ENCODE data around the gene UVSSA. TPM values are rescaled to one million over a fixed set of nuclear protein-coding genes. Genes with fewer than 3 reads are reported as not detected.
"Not testable (repeated sequence)": the region's sequence is repeated elsewhere in the genome, so short reads cannot be mapped to it uniquely, and the experiment has no call there.

The UVSSA gene
- total RNA-seq, 2 experiments from 2014 or later: 22.2 to 22.3 TPM

DNA sequence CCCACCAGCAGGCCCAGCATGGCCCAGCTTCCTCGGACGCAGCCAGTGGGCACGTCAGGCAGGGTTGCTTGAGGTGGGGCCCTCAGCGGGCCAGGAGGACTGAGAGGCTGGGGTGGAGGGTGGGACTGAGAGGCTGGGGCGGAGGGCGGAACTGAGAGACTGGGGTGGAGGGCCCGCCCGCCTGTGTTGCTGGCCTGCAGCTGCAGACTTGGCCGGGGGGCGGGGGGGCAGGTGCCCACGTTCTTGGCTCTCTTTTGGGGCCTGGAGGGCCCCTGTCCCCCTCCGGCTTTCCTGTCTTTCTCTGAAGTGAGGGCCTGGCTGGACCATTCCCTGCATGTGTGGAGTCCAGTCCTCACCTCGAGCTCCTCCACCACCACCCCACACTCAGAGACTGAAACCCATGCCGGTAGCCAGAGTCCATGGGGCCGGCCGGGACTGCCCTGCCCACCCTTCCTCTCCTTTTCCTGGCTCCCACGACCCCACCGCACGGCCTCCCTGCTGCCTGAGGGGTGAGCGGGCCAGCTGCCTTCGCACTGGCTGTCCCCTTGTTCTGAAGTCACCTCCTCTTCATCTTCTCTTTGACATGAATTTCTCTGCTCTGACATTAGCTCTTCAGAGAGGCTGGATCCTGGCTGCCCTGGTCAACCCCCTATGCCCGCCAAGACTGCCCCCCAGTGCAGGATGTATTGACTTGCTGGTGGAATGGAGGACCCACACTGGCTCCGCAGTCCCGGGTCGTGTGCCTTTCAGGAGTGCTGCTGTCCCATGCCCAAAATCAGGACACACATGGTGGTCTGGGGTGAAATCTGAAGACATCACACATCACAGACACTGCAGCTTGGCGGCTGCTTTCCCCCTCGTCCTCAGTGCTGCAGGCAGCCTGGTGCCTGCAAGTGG lies 69.3 kb downstream of the UVSSA start:
- no peak for DNase-seq
- CTCF ChIA-PET: no interaction called here
- H3K4me1 Mint-ChIP-seq: no peaks in the 10 kb centered on the region
- H3K36me3 Mint-ChIP-seq (ENCODE audit: low read depth): no peaks in the 10 kb centered on the region
- no peak overlapping the region for H3K27ac Mint-ChIP-seq
- H3K9me3 Mint-ChIP-seq: no peaks in the 10 kb centered on the region
- peaks cover 7% of the 10 kb centered on the region for H3K27me3 Mint-ChIP-seq
- H3K4me3 Mint-ChIP-seq: no peak overlapping the region
- POLR2A ChIA-PET: no interaction called here

DNA sequence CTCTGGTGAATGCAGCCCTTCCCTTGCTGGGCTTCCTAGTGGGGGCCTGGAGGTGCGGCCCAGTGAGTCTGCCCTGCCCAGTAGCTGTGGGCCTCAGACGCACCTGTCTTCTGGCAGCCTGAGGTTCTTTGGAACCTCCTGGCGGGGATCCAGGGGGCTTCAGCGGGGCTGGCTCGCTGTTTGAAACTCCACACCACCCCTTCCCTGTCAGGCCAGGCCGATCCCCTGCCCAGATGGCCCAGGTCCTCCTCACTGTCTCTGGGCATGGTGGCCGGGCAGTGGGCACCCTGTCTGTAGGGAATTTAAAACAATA lies 69.9 kb downstream of the UVSSA start:
- Mint-ChIP-seq H3K4me1 (no peaks in the 10 kb centered on the region), H3K27ac (no peak overlapping the region)
- no peak for DNase-seq

DNA sequence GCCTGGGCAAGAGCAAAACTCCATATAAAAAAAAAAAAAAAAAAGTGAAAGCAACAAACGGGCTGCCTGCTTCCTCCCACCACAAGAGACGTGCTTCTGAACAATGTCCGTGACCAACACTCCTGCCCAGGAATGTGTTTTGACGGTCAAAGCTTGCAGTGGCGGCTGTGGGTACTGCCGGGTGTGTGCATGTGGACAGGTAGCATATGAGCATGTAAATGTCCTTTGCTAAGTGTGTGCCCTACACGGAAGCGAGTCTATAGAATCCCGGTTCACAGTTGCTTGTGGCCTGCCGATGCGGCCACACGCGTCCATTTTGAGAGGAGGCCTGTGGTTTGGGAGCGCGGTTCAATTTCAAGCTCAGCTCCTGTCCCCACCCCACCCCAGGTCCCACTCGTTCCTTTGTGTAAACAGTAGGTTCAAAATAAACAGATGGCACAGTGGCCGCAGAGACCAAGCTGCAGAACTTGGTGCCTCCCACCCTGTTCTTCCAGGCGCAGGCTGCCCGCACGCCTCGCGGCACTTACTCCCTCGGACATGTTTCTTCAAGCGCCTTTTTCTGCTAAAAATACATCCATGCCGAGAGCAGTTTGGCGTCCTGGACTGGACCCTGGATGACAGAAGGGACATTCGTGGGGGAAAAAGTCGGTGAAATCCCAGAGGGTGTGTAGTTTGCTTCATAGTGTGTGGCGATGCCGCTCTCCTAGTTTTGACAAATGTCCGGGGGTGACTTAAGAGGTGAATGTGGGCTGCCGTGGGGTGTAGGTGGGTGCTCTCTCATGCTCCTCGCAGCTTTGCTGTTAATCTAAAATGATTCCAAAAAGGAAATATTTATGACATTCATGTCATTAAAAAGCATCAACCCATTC lies 70.7 kb downstream of the UVSSA start:
- ChIA-PET CTCF (no interaction called here), POLR2A (no interaction called here)
- Mint-ChIP-seq H3K36me3 (ENCODE audit: low read depth) (no peaks in the 10 kb centered on the region), H3K27me3 (peaks cover 4% of the 10 kb centered on the region), H3K4me3 (no peak overlapping the region), H3K27ac (no peak overlapping the region), H3K9me3 (no peaks in the 10 kb centered on the region), H3K4me1 (no peaks in the 10 kb centered on the region)
- DNase-seq: peak; percentile 5

More for the DNA sequence above, 69.9 kb downstream of the UVSSA start:
- no peaks in the 10 kb centered on the region for H3K9me3 Mint-ChIP-seq
- no peaks in the 10 kb centered on the region for H3K36me3 Mint-ChIP-seq (ENCODE audit: low read depth)
- H3K4me3 Mint-ChIP-seq: no peak overlapping the region
- H3K27me3 Mint-ChIP-seq: peaks cover 4% of the 10 kb centered on the region
- CTCF ChIA-PET: no interaction called here
- POLR2A ChIA-PET: no interaction called here

GRCh38 chr4:1418494-1419285 lies 71.7 kb downstream of the UVSSA start:
- Mint-ChIP-seq H3K27ac (no peak overlapping the region), H3K4me3 (no peak overlapping the region), H3K36me3 (ENCODE audit: low read depth) (no peaks in the 10 kb centered on the region), H3K27me3 (peaks cover 2% of the 10 kb centered on the region), H3K9me3 (no peaks in the 10 kb centered on the region), H3K4me1 (no peaks in the 10 kb centered on the region)
- ChIA-PET POLR2A (no interaction called here), CTCF (no interaction called here)
- peak; percentile 3 for DNase-seq

DNA sequence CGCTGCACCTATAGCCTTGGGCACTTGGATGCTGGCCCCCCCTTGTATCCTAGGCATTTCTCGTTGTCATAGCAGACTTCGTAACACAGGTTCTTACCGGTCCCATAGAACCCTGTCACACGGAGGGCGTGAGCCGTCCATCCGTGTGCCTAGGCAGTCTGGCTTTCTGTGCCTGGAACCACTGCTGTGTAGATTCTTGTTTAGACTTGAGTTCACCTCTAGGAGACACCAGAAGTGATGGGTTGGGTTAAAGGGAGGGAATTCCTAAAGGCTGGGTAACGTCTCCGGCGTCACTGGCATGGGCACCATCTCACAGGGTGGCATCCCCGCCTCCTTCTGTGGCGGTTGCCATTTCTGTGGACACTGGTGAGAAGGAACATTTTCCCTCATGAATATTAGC lies 72.7 kb downstream of the UVSSA start:
- Mint-ChIP-seq H3K4me1 (no peaks in the 10 kb centered on the region), H3K27me3 (peaks cover 2% of the 10 kb centered on the region), H3K27ac (no peak overlapping the region), H3K9me3 (no peaks in the 10 kb centered on the region), H3K4me3 (no peak overlapping the region), H3K36me3 (ENCODE audit: low read depth) (no peaks in the 10 kb centered on the region)
- ChIA-PET POLR2A (no interaction called here), CTCF (no interaction called here)
- peak; percentile 9 for DNase-seq

DNA sequence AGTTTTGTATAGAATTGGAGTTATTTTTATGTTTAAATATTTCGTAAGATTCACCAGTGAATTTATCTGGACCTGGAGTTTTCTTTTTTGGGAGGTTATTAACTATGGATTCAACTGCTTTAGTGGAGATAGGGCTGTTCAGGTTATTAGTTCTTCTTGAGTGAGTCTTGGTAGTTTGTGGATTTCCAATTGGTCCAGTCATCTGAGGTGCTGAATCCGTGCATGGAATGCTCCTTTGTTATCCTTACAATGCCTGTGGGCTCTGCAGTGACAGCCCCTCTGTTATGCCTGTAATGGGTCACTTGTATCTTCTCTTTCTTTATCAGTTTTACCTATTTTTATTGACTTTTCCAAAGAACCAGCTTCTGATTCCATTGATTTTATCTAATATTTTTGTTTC lies 74.6 kb downstream of the UVSSA start:
- ChIA-PET CTCF (no interaction called here), POLR2A (no interaction called here)
- H3K9me3 Mint-ChIP-seq: no peaks in the 10 kb centered on the region
- H3K36me3 Mint-ChIP-seq (ENCODE audit: low read depth): no peaks in the 10 kb centered on the region
- H3K27me3 Mint-ChIP-seq: peaks cover 6% of the 10 kb centered on the region
- H3K27ac Mint-ChIP-seq: no peak overlapping the region
- no peak for DNase-seq
- no peaks in the 10 kb centered on the region for H3K4me1 Mint-ChIP-seq
- no peak overlapping the region for H3K4me3 Mint-ChIP-seq

GRCh38 chr4:1427010-1427409 lies 80.0 kb downstream of the UVSSA start:
- Mint-ChIP-seq H3K9me3 (no peaks in the 10 kb centered on the region), H3K36me3 (ENCODE audit: low read depth) (no peaks in the 10 kb centered on the region), H3K27me3 (peaks cover 5% of the 10 kb centered on the region), H3K4me1 (no peaks in the 10 kb centered on the region), H3K27ac (no peak overlapping the region), H3K4me3 (no peak overlapping the region)
- ChIA-PET POLR2A (no interaction called here), CTCF (no interaction called here)
- DNase-seq: no peak

- H3K4me3 Mint-ChIP-seq; H3K4me1 Mint-ChIP-seq; H3K27ac Mint-ChIP-seq; H3K36me3 Mint-ChIP-seq (ENCODE audit: low read depth); DNase-seq; H3K27me3 Mint-ChIP-seq; H3K9me3 Mint-ChIP-seq; CTCF ChIA-PET; POLR2A ChIA-PET: not testable (repeated sequence)
Measured at GRCh38 chr4:1443688-1444172, 96.7 kb downstream of the UVSSA start.

Other genes with a start within 250 kb of the UVSSA start
- 1 to 10 TPM in 1 of 2 experiments, under 1 TPM in 1; 0.88 to 1.0 TPM for gene RNF212, start 233.6 kb upstream of the UVSSA start, total RNA-seq
- gene SPON2, start 174.6 kb upstream of the UVSSA start, total RNA-seq: 10 to 100 TPM; 22.8 to 24.6 TPM
- 100 to 1,000 TPM; 209 to 221 TPM for gene CTBP1, start 98.1 kb upstream of the UVSSA start, total RNA-seq
- gene MAEA, start 57.3 kb upstream of the UVSSA start, total RNA-seq: 10 to 100 TPM; 61.6 to 64.1 TPM
- gene NKX1-1, start 59.2 kb downstream of the UVSSA start, total RNA-seq: not detected

Data from activated CD4-positive, alpha-beta memory T cell treated with anti-CD3 and anti-CD28 coated beads, Interleukin-2, amount 10 ng/mL, durations not matched to agents 7 days and 5 days (primary cell).